NB4 (cell line): ENCODE data around the gene ERAP2.
A peak's percentile ranks its signal among the peaks of the same experiment; 100 is the strongest.

ENCODE experiments used
- DNase-seq: peaks from one replicate; pipeline ENCODE4 v3.0.0; 2010; ENCODE audit warnings: low read depth
- H3K4me3 ChIP-seq: one replicate; pipeline ENCODE4 v1.5.1; 2011; ENCODE audit warnings: mild to moderate bottlenecking, low read depth, low read length, moderate library complexity
- MYC ChIP-seq: IDR thresholded peaks from 2 replicates; pipeline ENCODE4 v1.6.1; 2011; ENCODE audit warnings: low read depth, low read length
- POLR2A ChIP-seq: IDR thresholded peaks from 2 replicates; pipeline ENCODE4 v1.6.1; 2011; ENCODE audit warnings: mild to moderate bottlenecking; ENCODE audit not compliant: insufficient read length; ENCODE audit errors: extremely low read depth
- TF ChIP-seq, protein P1 (sequence below): IDR thresholded peaks from one replicate; pipeline ENCODE4 v1.5.1; 2012; ENCODE audit warnings: low read depth, low read length
- TF ChIP-seq, protein P2 (sequence below): IDR thresholded peaks from 2 replicates; pipeline ENCODE4 v1.6.1; 2011; ENCODE audit warnings: low read depth, low read length

The ERAP2 gene

DNA sequence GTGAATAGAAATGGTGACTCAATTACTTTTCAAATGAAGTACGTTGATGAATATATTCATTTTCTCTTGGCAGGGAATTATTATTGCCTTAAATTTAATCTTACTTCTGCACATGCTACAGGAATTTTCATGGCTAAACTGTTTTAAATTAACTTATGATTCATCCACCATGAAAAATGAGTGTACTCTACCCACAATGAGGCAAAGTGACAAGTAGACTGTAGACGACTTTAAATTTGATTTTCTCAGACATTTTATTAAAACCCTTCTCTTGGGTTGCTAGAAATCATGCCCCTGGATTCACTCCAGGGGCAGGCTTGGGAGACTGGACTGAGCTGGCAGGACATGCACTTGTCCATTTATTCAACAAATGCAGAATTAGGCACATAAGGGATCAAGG, 23.5 kb upstream of the ERAP2 start:
- no peak overlapping the region for H3K4me3 ChIP-seq
- DNase-seq: no peak
- TF ChIP-seq, protein P1, sequence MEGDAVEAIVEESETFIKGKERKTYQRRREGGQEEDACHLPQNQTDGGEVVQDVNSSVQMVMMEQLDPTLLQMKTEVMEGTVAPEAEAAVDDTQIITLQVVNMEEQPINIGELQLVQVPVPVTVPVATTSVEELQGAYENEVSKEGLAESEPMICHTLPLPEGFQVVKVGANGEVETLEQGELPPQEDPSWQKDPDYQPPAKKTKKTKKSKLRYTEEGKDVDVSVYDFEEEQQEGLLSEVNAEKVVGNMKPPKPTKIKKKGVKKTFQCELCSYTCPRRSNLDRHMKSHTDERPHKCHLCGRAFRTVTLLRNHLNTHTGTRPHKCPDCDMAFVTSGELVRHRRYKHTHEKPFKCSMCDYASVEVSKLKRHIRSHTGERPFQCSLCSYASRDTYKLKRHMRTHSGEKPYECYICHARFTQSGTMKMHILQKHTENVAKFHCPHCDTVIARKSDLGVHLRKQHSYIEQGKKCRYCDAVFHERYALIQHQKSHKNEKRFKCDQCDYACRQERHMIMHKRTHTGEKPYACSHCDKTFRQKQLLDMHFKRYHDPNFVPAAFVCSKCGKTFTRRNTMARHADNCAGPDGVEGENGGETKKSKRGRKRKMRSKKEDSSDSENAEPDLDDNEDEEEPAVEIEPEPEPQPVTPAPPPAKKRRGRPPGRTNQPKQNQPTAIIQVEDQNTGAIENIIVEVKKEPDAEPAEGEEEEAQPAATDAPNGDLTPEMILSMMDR: no peak
- TF ChIP-seq, protein P2, sequence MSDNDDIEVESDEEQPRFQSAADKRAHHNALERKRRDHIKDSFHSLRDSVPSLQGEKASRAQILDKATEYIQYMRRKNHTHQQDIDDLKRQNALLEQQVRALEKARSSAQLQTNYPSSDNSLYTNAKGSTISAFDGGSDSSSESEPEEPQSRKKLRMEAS: no peak
- TF ChIP-seq MYC (no peak), POLR2A (no peak)

DNA sequence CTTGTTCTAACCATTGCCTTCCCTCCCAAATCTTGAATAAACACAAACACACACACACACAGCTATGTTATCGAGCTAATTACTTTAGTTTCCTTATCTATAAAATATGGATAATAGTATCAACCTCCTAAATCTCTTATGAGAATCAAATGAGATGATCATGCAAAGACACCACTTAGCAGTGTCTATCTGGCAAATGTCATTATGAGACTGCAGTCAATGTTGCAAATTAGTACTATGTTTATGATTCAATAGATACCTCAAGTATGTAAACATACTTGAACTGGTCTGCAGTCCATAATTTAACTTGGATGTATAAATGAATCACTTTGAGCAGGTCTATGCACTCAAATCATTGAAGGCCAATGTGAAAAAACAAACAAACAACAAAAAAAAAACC, 22.2 kb upstream of the ERAP2 start:
- TF ChIP-seq, protein P2: no peak
- TF ChIP-seq, protein P1: no peak
- TF ChIP-seq MYC (no peak), POLR2A (no peak)
- no peak overlapping the region for H3K4me3 ChIP-seq
- DNase-seq: no peak

DNA sequence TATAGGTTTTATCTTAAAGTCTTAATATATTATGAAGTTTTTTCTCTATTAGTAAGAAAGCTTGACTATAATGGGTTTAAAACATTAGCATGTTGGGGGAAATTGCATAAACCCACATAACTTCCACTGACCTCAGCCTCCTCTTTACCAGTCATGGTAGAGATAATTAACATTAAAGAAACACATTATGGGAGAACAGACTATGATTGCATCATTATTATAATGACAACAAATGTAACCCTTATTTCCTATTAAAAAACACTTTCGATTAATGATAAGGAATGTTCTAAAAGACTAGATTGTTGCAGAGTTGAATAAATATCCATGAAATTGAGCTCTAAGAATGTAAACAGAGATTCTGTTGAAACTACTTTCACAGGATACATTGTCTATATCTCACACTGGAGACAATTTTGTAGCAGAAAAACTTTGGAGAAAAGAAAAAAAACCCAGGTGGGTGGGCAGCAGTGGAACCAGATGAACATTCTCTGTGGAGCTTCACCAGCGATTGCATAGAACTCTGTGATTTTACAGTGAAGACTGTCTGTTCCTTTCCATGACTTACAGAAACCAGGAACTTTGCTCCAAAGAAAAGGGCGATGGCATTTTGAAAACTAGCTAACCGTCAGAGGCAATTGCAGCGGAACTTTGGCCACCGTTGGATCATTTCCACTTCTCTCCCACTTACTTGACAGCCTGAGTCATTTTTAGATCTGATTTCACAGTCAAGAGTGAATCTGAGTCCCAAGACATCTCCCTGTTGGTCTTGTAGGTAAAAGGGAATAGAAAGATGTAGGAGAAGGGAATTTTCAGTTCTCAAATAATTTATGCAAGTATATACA, 21.0 kb upstream of the ERAP2 start:
- H3K4me3 ChIP-seq: no peak overlapping the region
- peak; percentile 23 for DNase-seq

DNA sequence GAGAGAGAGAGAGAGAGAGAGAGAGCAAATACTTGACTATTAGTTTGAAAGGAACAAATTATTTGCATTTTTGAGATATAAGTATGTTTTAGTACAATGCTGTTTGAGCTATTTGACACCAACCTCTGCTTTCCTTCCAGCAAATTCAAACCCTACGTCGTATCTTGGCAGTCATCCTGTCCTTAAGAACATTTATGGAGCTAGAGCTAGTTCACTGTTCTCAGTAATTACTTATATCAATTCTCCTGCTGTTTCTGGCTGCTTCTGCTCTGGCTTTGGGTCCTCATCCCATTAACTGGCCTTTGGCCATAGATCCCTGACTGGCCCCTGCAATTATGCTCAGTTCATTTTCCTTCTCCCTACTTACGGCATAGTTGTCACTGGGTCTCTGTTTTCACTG, 19.9 kb upstream of the ERAP2 start:
- no peak overlapping the region for H3K4me3 ChIP-seq
- no peak for DNase-seq
- TF ChIP-seq POLR2A: no peak
- TF ChIP-seq, protein P2: no peak
- TF ChIP-seq, protein P1: no peak
- TF ChIP-seq MYC: no peak

More for the DNA sequence above, 21.0 kb upstream of the ERAP2 start:
- TF ChIP-seq, protein P1: no peak
- TF ChIP-seq MYC (no peak), POLR2A (no peak)
- TF ChIP-seq, protein P2: no peak

DNA sequence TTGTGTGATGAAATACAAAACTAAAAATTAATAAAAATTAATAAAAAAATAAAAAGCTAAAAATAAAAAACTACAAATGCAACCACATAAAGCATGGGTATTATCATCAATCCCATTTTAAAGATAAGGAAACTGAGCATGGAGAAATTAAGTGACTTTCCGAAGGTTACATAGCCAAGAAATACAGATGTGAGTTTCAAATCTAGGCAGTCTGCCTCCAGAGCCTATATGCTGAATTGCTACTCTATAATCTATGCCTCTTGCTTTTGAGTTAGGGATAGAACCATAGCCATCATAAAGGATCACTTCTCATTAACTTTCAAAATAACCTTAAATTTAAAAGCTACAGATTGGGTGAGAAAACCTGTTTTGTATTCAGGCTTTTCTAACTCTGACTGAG, 18.8 kb upstream of the ERAP2 start:
- H3K4me3 ChIP-seq: no peak overlapping the region

More for the DNA sequence above, 18.8 kb upstream of the ERAP2 start:
- TF ChIP-seq, protein P1: no peak
- TF ChIP-seq, protein P2: no peak
- TF ChIP-seq POLR2A (no peak), MYC (no peak)
- DNase-seq: no peak
